DMS 273 treated with DMSO at 0.1 percent for 48 hours (cell line): Measurements from ENCODE around the gene CD8B.
"Not testable (repeated sequence)": the region's sequence is repeated elsewhere in the genome, so short reads cannot be mapped to it uniquely, and the experiment has no call there.

Experiments used
- DNase-seq: peaks from one replicate; lab custom pipeline; 2025; lab: John Stamatoyannopoulos, UW

Gene CD8B

DNA sequence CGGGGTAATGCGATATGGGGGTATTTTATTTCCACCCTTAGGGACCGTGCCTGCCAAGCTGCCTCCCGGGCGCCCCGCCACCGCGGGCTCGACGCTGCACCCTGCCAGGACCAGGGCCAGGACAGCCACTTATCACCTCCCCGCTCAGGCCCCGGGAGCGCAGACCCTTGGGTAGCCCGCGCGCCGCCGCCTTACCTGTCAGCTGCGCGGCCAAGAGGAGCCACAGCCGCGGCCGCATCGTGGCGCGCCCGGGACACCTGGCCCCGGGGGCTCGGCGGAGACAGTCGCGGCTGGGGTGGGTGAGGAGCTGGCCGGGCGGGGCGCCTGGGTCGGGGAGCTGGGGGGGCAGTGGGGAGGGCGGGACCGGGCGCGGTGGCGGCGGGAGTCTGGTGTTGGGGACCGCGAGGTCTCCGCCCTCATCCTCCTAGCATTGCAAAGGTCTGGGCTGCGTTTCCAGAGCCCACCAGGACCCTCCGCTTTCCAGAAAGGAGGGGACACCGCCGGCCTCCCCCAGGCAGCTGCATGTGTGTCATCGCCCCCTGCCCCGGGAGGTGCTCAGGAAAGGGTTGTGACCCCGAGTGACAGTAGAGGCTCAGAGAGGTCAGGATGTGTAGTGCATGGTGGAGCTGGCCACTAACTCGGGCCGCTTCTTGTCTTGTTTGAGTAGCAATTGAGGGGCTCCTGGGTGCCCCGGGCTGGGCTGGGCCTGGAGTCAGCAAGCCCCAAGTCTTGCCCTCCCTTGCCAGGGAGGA, at the start of gene CD8B:
Gene CD8B, minus strand, starts transcription at position 259 of the 752 bp plus-strand sequence. Its CDS starts 21 bp downstream, at position 238.
- DNase-seq, result not testable (repeated sequence)

DNA sequence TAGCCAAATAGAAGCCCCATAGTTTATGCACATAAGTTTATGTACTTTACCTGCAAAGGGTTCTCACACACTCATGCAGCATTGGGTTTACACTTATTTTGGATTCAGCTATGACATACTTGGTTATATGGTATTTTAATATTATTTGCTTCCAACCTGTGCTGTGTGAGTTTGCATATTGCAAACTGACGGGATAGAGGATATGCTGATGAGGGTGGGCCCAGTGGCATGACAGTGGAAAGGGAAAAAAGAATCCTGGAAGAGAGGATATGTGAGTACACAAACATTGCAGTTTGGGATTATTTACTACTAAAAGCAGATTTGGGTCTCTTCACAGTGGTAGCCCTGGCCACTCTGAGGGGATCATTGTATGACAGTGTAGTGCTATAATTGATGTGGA, 44.2 kb upstream of the CD8B start:
- not testable (repeated sequence) for DNase-seq

DNA sequence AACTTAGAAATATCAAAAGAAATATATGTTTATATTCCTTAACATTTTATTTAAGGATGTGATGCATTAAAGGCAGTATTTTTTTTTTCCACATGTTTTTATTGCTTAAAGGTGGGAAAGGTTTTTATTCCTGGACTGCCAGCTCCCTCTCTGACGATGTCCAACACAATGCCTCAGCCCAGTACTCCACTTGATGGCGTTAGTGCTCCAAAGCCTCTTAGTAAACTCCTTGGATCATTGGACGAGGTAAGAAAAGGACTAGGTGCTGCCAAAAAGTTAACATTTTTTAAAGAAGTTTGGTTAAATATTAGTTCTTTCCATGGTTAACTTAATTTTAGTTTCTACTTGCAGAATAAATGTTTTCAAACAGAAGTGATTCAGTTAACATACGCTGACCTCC, 39.0 kb upstream of the CD8B start:
- not testable (repeated sequence) for DNase-seq

DNA sequence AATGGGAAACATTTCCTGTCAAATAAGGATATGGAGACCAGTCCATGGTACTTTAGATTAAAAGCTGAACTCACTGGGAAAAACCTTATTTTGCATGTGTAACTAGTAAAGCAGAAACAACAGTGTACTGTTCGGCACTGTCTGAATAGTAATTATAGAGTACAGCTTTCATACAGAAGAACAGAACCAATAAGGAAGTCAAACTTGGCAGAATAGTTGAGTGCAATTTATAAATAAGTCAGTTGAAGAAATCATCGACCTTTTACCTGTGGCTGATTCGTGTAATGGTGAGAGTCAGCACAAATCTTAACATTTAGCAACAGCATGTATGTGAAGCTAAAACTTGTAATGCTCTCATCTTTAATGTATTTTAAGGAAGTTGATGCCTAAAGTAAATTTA, 24.3 kb upstream of the CD8B start:
- DNase-seq, result not testable (repeated sequence)

DNA sequence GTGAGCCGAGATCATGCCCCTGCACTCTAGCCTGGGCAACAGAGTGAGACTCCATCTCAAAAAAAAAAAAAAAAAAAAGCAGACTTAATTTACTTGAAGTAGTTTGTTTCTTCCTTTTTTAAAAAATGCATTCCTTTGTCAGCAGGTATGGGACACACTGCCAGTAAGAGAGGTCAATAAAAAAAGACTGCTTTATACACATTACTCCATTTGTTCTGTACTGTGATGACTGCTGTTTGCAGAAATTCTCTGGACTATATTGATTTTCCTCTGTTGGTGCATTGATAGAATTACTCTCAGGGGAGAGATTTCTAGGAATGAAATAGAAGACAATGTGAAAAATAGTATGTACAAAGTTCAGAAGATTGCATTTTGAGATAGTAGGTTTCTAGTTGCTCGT, 21.2 kb upstream of the CD8B start:
- DNase-seq, result not testable (repeated sequence)

DNA sequence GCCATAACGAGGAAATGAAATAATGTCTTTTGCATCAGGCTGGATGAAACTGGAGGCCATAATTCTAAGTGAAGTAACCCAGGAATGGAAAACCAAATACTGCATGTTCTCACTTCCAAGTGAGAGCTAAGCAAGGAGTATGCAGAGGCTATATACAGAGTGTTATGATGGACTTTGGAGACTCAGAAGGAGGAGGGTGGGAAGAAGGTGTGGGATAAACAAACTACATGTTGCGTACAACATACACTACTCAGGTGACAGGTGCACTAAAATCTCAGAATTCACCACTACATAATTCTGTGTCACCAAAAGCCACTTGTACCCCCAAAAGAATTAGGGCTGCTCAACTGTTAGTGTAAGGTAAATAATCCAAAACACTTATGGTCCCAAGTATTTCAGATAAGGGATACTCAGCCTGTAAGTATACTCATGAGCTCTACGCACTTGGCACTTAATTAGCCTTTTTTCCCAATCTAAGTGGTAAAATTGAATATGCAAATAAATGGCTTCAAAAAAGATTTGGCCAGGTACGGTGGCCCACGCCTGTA, 20.5 kb upstream of the CD8B start:
- not testable (repeated sequence) for DNase-seq

DNA sequence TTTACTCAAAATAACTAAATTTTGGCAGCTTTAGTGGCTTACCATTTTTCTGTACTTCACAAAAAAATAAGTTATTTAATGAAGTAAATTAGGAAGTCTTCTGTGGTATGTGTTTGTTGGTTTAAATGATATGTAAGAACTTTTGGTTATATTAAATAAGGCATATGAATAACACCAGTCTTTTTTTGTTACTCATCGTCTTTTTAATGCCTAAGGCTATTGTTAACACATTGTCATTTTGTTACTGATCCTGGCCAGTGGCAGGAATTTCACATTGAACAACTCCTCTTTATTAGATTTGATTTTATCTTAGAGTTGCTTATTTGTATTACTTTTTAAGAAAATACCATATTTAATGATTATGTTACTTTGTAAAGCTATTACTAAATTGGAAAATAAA, 17.3 kb upstream of the CD8B start:
- not testable (repeated sequence) for DNase-seq

DNA sequence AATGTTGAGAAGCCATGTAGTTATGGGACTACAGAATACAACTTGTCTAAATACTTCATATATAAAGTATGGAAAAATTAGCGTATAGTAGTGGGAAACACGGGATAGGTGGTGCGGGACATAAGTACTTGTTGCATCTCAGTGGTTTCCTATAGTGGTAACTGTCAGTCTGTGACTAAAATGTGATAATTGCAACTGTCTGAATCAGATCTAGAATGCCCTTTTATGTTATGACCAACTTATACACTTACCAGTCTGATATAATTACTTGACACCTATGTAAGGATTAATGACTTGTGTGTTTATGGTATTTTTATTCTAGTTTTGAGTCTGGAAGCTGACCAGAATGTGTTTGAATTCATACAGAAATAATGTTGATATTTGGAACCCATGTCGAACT, 9.3 kb upstream of the CD8B start:
- DNase-seq, result not testable (repeated sequence)

DNA sequence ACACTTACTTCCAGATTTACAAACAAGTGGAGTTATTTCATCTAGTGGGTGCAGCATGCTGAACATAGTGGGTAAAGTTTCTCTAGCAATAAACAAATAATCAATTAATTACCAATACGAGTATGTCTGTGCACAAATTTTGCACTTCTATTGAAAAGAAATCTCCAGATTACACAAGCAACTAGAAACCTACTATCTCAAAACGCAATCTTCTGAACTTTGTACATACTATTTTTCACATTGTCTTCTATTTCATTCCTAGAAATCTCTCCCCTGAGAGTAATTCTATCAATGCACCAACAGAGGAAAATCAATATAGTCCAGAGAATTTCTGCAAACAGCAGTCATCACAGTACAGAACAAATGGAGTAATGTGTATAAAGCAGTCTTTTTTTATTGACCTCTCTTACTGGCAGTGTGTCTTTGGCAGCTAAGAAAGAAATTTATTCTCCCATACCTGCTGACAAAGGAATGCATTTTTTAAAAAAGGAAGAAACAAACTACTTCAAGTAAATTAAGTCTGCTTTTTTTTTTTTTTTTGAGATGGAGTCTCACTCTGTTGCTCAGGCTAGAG, 7.3 kb upstream of the CD8B start:
- DNase-seq, result not testable (repeated sequence)

DNA sequence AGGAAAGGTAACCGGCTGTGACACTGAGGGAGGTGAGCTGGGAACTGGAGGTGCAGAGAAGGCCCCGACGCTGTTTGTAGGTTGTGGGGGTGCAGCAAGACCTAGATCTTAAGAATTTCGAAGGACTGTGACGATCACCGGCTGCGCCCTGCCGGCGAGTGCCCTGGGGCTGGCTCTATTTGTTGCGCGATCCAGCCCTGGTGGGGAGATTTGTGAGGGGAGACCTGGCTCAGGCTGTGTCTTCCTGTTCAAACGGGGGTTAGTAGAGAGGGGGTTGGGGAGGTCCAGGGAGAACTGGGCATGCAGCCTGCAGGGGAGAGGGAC, 656 bp upstream of the CD8B start:
- not testable (repeated sequence) for DNase-seq

DNA sequence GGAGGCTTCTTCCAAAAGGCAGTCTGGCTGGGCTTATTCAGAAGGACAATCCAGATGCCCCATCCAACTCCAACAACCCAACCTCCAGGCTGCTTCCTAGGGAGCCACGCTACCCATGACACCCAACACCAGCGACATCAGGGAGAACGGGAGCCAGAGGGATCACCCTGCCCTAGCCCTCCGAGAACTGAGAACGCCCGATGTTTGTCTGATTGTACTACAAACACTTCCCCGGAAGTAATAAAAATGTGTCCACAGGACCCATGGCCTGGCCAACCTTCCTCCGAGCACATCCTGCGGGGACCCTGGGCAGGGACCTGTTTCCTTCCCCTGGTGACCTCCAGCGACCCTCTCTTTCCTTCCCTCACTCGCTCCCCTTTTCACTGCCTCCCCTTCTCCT, 511 bp downstream of the CD8B start:
- not testable (repeated sequence) for DNase-seq

DNA sequence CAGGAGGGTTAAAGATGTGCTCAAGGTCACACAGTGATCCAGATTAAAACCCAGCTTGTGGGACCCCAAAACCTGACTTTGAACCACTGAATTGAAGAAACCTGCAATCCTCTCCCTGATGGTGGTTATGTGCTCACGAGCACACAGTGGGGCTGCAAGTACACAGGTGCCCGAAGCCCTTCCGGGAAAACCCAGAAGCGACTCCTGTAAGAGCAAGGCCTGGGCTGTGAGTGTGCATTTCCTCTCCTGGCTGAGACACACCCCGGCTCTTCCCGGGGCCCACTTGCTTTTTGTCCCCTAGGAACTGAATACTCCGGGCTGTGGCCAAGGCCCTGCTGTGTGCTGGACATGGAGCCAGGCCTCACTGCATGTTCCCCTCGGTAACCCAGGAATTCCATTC, 1.1 kb downstream of the CD8B start:
- DNase-seq, result not testable (repeated sequence)

DNA sequence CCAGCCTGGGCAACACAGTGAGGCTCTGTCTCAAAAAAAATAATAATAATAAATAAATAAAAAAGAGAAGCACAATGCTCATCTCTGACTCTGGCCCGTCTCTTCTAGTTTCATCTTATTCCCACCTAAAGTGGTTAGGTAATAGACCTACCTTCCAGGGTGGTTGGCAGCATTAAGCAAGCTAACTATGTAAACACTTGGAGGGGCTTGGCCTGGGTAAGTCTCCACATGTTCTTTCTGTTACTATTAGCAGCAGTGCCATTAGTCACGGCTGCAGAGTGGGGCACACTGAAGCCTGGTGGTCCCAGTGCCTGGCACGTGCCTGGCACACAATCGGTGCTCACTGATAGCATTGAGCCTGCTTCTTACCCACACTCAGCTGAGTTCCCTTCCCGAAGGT, 4.0 kb downstream of the CD8B start:
- DNase-seq, result not testable (repeated sequence)

DNA sequence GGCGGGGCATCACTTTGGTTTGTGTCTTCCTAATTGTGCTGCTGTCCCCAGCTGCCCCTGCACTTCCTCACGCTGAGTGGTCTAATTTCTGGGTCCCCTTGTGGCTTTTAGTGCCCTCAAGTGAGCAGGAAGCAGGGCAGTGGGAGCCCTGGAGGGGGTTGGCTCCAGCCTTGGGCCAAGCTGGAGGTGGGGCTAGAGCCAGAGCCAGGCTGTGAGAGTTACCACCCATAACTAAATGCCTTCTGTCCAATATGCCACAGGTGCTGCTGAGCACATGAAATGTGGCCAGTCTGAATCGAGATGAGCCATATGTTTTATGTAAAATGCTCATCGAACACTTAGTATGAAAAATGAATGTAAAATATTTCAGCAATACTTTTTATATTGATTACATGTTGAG, 5.2 kb downstream of the CD8B start:
- not testable (repeated sequence) for DNase-seq

DNA sequence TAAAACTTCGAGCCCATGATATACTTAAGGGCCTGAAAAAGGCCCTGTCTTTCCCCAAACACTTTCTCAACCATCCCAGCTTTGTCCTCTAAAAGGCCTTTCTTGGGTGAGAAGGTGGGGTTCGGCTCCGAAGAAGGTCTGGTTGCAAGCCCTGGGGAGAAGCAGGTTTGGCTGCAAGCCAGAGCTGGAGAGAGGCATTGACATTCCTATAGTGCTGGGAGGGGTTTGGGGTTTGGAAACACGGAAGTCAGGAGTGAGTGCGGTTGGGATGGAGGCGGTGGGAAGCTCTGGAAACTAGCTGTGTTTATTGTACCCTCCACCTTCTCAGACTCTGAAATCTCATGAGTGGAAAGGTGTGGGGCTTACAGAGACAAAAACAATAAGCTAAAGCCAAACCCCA, 5.7 kb downstream of the CD8B start:
- DNase-seq, result not testable (repeated sequence)

DNA sequence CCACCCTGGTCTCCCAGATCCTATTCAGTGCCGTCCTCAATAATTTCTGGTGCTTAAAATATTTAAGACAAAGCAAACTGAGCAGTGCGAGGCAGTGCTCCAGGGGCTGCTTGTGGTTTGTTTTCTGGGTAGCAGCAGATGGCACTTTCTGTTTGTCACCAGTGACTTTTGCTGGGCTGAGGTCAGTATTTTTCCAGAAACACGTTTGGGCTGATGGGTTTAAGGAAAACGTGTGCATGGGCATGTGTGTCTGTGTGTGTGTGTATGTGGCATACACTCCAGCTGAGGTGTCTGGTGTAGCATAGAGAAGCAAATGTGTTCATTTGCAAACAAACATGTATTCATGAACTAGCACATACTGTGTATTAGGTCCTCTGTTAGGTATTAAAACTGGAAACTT, 10.1 kb downstream of the CD8B start:
- not testable (repeated sequence) for DNase-seq

DNA sequence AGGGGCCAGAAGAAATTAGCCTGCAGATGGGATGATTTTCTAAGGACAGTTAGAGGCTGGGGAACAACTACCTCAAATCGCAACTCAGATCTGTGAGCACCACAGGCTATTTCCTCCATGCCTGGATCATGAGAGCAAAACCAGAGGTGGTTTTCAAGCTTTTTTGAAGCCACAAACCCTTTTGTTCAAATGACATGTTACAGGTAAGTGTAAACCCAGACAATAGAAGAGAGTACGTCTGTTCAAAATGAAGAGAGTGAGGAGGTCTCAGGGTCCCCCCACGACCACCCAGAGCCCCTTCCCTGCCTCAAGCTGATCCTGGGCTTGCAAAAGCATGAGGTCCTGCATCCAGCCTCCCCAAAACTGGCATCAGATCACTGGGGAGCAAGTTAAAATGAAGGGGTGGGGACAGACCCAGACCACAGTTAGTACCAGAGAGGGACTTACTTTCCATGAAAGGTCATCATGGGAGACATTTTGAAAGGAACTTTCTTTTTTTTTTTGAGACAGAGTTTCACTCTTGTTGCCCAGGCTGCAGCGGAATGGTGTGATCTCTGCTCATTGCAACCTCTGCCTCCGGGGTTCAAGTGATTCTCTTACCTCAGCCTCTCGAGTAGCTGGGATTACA, 19.0 kb downstream of the CD8B start:
- not testable (repeated sequence) for DNase-seq

DNA sequence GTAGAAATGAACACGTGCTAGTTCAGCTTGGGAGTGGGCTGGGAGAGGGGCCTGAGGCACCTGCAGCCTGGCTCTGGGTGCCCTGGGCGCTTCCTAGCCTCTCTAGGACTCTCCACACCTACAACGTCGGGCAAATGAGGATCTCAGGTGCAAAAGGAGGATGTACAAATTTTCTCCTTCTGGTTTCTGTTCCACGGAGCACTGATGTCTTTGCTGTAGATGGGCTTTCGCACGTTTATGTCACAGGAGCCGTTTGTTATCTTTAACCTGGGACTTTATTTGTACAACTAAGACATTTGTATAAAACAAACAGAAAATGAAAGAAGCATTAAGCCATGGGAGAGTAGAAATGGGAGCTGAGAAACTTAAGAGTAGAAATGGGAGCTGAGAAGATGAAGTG, 20.4 kb downstream of the CD8B start:
- DNase-seq, result not testable (repeated sequence)

DNA sequence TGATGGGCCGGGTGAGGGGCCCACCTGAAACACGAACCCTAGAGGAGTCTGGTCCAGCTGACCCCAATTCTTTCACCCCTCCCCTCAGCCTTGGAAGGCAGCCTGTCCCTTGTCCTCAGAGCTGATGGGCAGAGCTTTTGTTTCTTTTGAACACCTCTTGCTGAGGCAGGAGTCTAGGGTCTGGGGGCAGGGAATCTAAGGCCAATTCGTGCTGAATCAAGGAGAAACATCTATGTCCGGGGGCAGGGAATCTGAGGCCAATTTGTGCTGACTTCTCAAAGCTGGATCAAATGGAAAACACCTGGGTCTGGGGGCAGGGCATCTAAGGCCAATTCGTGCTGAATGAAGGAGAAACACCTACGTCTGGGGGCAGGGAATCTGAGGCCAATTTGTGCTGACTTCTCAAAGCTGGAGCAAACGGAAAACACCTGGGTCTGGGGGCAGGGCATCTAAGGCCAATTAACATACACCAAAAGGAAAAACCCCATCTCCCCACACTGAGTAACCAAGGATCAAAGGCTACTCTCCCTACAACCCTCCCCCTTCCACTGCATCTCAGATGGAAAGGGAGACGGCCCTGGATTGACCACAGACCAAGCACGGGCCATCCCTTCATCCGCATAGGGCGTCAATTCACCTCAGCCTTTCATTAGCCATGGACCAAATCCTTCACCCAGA, 21.7 kb downstream of the CD8B start:
- DNase-seq, result not testable (repeated sequence)

DNA sequence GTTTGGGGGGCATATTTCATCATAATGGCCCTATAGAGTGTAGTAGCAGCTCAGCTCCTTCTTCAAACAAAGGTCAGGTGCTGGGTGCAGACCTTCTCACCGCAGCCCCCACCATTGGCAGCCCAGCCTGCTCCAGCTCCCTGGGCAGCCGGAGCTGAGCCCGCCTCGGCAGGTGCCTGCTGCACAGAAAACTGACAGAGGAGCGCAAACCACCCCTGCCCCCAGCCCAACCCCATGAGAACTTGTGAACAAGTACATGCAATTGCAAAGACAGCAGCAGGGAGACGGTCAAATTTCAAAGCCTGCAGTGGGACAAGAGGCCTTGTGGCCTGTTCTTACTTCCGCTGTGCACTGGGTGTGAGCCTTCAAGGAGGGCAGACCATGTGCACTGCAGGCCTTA, 22.2 kb downstream of the CD8B start:
- DNase-seq, result not testable (repeated sequence)

DNA sequence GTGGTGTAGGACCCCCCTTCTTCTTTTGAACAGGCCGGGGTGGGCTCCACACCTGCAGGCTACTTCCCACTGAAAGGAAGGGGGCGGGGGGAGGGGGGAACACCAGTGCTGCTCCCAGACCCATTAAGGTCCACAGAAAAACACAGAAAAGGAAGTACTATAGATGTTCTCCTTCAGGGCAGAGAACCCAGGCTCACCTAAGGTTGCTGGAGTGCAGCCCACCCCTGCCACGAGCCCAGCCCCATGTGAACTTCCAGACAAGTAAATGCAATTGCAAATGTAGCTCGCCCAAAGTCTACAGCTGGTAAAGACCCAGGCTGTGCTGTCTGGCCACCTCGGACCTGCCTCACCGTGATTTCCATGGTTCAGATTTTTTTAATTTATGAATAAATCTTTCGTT, 24.0 kb downstream of the CD8B start:
- not testable (repeated sequence) for DNase-seq

DNA sequence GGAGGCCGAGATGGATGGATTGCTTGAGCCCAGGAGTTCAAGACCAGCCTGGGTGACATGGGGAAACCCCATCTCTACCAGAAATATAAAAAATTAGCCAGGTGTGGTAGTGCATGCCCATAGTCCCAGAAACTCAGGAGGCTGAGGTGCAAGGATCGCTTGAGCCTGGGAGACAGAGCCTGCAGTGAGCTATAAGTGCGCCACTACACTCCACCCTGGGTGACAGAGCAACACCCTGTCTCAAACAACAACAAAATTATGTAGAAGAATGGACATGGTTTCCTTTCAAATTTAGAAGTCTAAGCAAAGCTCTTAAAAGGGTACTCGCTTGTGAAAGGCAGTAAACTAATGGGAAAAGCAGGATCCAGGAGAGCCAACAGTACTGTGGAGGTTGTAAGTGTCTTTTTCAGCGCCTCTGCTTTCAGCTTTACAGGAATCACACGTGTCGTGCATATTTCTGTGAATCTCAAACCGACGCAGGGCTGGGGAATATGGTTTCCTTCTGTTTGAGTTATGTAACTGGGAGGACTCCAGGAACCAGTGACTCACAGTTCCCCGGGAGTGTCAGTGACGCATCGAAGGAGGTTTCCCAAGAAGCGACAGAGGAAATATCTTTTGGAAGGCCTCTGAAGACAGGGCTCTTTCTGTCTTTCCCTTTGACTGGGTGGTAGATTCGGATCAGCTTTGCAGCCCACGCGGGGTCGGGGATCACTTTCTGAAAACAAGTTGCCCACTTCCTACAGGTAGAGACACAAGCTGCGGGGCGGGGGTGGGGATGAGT, 24.6 kb downstream of the CD8B start:
- DNase-seq, result not testable (repeated sequence)
